ENCODE measurements around the gene CNKSR2.

- TF ChIP-seq, protein P1, sequence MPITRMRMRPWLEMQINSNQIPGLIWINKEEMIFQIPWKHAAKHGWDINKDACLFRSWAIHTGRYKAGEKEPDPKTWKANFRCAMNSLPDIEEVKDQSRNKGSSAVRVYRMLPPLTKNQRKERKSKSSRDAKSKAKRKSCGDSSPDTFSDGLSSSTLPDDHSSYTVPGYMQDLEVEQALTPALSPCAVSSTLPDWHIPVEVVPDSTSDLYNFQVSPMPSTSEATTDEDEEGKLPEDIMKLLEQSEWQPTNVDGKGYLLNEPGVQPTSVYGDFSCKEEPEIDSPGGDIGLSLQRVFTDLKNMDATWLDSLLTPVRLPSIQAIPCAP (CRISPR knock-in tag; IDR thresholded peaks at IDR 0.05), result no peak
- TF ChIP-seq, protein P2, sequence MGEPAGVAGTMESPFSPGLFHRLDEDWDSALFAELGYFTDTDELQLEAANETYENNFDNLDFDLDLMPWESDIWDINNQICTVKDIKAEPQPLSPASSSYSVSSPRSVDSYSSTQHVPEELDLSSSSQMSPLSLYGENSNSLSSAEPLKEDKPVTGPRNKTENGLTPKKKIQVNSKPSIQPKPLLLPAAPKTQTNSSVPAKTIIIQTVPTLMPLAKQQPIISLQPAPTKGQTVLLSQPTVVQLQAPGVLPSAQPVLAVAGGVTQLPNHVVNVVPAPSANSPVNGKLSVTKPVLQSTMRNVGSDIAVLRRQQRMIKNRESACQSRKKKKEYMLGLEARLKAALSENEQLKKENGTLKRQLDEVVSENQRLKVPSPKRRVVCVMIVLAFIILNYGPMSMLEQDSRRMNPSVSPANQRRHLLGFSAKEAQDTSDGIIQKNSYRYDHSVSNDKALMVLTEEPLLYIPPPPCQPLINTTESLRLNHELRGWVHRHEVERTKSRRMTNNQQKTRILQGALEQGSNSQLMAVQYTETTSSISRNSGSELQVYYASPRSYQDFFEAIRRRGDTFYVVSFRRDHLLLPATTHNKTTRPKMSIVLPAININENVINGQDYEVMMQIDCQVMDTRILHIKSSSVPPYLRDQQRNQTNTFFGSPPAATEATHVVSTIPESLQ (CRISPR knock-in tag; IDR thresholded peaks at IDR 0.05), result no peak
- TF ChIP-seq ZNF138 (CRISPR knock-in tag; conservative IDR thresholded peaks at IDR 0.05) (no peak), MXD4 (CRISPR knock-in tag; IDR thresholded peaks at IDR 0.05; ENCODE audit: borderline replicate concordance) (no peak)
Measured at GRCh38 chrX:21408307-21408706, 34.1 kb downstream of the CNKSR2 start.

Data from WTC11 (cell line).